ENCODE data around the gene ETS2.
"Not testable (repeated sequence)": the region's sequence is repeated elsewhere in the genome, so short reads cannot be mapped to it uniquely, and the experiment has no call there.

The ETS2 gene

DNA sequence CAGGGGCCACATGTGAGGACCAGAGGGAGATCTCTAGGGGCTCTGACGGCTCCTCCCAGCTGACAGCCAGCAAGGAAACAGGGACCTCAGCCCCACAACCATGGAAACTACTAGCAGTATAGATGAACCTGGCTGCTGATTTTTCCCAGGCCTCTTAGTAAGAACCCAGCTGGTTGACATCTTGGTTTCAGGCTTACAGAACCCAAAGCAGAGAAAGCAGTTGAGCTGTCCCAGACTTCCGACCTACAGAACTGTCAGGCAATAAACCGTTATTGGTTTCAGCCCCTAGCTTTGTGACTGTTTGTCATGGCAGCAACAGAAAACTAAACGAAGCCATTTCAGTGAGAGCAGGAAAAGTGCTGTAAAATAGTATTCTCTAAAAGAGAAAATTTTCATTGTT is 36.4 kb downstream of the ETS2 start:
- no peak overlapping the region for H3K4me3 ChIP-seq (ENCODE audit: low read depth, low read length)
- DNase-seq (ENCODE audit: low read depth), result no peak
- TF ChIP-seq, protein P1, sequence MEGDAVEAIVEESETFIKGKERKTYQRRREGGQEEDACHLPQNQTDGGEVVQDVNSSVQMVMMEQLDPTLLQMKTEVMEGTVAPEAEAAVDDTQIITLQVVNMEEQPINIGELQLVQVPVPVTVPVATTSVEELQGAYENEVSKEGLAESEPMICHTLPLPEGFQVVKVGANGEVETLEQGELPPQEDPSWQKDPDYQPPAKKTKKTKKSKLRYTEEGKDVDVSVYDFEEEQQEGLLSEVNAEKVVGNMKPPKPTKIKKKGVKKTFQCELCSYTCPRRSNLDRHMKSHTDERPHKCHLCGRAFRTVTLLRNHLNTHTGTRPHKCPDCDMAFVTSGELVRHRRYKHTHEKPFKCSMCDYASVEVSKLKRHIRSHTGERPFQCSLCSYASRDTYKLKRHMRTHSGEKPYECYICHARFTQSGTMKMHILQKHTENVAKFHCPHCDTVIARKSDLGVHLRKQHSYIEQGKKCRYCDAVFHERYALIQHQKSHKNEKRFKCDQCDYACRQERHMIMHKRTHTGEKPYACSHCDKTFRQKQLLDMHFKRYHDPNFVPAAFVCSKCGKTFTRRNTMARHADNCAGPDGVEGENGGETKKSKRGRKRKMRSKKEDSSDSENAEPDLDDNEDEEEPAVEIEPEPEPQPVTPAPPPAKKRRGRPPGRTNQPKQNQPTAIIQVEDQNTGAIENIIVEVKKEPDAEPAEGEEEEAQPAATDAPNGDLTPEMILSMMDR (IDR thresholded peaks at IDR 0.05; ENCODE audit: control insufficient read depth, extremely low read depth, insufficient read depth), result no peak

DNA sequence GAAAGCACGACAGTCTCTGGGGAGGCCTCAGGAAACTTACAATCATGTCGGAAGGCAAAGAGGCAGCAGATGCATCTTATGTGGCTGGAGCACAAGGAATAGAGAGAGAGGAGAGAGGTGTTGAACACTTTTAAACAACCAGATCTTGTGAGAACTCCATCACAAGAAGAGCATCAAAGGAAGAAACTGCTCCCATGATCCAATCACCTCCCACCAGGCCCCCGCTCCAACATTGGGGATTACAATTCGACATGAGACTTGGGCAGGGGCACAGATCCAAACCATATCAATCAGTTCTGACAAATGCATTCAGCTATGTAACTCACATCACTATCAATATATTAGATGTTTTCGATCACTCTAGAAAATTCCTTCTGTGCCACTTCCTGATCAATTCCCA is 37.6 kb downstream of the ETS2 start:
- no peak overlapping the region for H3K4me3 ChIP-seq (ENCODE audit: low read depth, low read length)
- DNase-seq (ENCODE audit: low read depth), result no peak
- TF ChIP-seq, protein P1 (IDR thresholded peaks at IDR 0.05; ENCODE audit: control insufficient read depth, extremely low read depth, insufficient read depth), result no peak

DNA sequence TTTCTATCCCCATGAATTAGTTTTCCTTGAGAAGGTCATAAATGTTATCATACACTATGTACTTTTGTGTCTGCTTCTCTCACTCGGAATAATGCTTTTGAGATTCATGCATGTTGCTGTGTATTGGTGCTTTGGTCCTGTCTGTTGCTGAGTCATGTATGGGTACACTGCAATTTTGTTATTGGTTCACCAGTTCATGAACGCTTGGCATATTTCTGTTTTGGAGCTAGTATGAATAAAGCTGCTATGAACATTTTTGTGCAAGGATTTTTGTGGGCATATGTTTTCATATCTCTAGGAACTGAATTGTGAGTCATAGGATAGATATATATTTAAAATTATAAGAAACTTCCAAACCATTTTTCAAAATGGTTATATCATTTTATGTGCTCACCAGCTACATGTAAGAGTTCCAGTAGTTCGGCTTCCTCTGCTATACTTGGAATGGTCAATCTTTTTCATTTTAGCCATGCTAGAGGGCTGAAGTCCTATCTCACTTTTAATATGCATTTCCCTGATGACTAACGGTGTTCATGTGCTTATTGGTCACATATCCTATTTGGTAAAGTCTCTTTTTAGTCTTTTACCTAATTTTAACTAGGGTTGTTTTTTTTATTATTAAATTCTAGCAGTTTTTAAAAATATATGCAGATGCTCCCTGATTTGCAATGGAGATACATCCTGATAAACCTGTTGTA is 38.2 kb downstream of the ETS2 start:
- TF ChIP-seq, protein P1 (IDR thresholded peaks at IDR 0.05; ENCODE audit: control insufficient read depth, extremely low read depth, insufficient read depth), result no peak
- DNase-seq (ENCODE audit: low read depth), result no peak
- H3K4me3 ChIP-seq (ENCODE audit: low read depth, low read length), result no peak overlapping the region

DNA sequence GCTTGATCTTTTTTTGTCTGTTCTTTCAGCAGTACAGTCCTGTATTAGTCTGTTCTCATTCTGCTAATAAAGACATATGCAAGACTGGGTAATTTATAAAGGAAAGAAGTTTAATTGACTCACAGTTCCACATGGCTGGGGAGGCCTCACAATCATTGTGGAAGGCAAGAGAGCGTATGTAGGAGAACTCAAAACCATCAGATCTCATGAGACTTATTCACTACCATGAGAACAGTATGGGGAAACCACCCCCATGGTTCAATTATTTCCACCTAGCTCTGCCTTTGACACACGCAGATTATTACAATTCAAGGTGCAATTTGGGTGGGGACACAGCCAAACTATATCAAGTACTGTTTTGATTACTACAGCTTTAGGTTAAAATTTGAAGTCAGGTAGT is 39.6 kb downstream of the ETS2 start:
- DNase-seq (ENCODE audit: low read depth); H3K4me3 ChIP-seq (ENCODE audit: low read depth, low read length): not testable (repeated sequence)

DNA sequence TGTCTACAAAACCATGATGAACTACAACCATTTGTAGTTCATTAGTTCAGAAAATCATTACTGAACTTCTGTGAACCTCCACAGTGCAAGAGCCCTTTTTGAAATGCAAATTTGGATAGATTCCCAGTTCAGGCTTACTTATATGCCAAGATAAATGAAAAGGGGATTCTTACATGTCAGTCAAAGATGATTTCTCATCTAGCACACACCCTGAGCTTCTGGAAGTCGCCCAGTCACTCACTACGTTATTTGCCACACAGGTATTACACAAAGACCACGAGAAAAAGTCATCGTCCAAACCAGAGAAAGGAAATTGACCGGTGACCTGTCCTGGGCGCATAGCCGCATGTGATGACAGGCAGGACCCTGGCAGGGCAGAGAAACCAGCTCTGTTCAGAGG is 41.8 kb downstream of the ETS2 start:
- no peak for DNase-seq (ENCODE audit: low read depth)
- TF ChIP-seq, protein P1 (IDR thresholded peaks at IDR 0.05; ENCODE audit: control insufficient read depth, extremely low read depth, insufficient read depth), result no peak
- no peak overlapping the region for H3K4me3 ChIP-seq (ENCODE audit: low read depth, low read length)

DNA sequence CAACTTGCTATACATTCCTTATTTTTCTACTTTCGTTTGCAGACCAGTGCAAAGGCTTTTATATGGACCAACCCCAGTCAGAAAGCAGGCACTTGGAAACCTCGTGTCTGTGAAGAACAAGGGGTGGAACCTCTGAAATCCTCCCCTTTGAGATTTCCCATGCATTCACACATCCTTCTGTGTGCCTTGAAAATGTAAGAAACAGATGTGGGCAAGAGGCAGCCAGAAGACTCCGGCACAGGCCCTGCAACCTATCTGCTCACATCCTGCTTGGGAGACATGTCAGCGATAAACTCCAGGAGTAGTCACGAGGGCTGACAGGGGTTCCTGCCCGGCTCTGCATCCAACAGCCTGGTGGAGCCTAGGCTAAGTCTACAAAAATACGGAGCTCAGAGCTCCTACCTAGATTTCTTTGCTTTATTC is 42.5 kb downstream of the ETS2 start:
- TF ChIP-seq, protein P1 (IDR thresholded peaks at IDR 0.05; ENCODE audit: control insufficient read depth, extremely low read depth, insufficient read depth), result no peak
- no peak overlapping the region for H3K4me3 ChIP-seq (ENCODE audit: low read depth, low read length)
- no peak for DNase-seq (ENCODE audit: low read depth)

DNA sequence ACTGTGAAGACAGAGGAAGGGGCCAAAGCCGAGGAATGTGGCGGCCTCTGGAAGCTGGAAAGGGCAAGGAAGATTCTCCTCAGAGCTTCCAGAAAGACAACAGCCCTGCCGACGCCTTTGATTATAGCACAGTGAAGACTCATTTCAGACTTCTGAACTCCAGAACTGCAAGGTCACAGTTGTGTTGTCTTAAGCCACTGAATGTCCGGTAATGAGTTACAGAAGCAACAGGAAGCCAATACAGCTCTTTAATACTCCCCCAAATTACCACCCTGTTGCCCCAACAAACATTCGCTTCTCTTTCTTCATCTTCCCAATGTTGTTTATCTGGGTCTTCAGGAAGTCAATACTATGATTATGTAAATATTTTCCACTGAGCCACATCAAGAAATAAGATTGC is 44.0 kb downstream of the ETS2 start:
- DNase-seq (ENCODE audit: low read depth), result no peak
- TF ChIP-seq, protein P1 (IDR thresholded peaks at IDR 0.05; ENCODE audit: control insufficient read depth, extremely low read depth, insufficient read depth), result no peak
- no peak overlapping the region for H3K4me3 ChIP-seq (ENCODE audit: low read depth, low read length)
